Measurements from ENCODE around the gene LAMA4.
"Not testable (repeated sequence)": the region's sequence is repeated elsewhere in the genome, so short reads cannot be mapped to it uniquely, and the experiment has no call there.

Gene LAMA4

GRCh38 chr6:112204350-112204706, 50.0 kb downstream of the LAMA4 start:
- TF ChIP-seq CTCF (IDR thresholded peaks at IDR 0.05; ENCODE audit: insufficient read depth, low read depth, low read length, missing control alignments), result no peak
- no peak for DNase-seq (ENCODE audit: low read depth)
- H3K4me3 ChIP-seq (ENCODE audit: low read length), result no peak overlapping the region

GRCh38 chr6:112203577-112204349, 50.6 kb downstream of the LAMA4 start:
- H3K4me3 ChIP-seq (ENCODE audit: low read length), result no peak overlapping the region
- peak; percentile 96 for DNase-seq (ENCODE audit: low read depth)
- TF ChIP-seq CTCF (IDR thresholded peaks at IDR 0.05; ENCODE audit: insufficient read depth, low read depth, low read length, missing control alignments), result no peak

- no peak for DNase-seq (ENCODE audit: low read depth)
- TF ChIP-seq CTCF (IDR thresholded peaks at IDR 0.05; ENCODE audit: insufficient read depth, low read depth, low read length, missing control alignments), result no peak
- no peak overlapping the region for H3K4me3 ChIP-seq (ENCODE audit: low read length)
Measured at GRCh38 chr6:112202639-112203341, 51.6 kb downstream of the LAMA4 start.

GRCh38 chr6:112200185-112200914, 54.0 kb downstream of the LAMA4 start:
- not testable (repeated sequence) for H3K4me3 ChIP-seq (ENCODE audit: low read length); DNase-seq (ENCODE audit: low read depth)

- no peak overlapping the region for H3K4me3 ChIP-seq (ENCODE audit: low read length)
Measured at GRCh38 chr6:112199001-112199403, 55.4 kb downstream of the LAMA4 start.

GRCh38 chr6:112198582-112198981, 55.8 kb downstream of the LAMA4 start:
- H3K4me3 ChIP-seq (ENCODE audit: low read length), result no peak overlapping the region
- no peak for DNase-seq (ENCODE audit: low read depth)
- no peak for TF ChIP-seq CTCF (IDR thresholded peaks at IDR 0.05; ENCODE audit: insufficient read depth, low read depth, low read length, missing control alignments)

More at GRCh38 chr6:112199001-112199403, 55.4 kb downstream of the LAMA4 start:
- no peak for DNase-seq (ENCODE audit: low read depth)
- no peak for TF ChIP-seq CTCF (IDR thresholded peaks at IDR 0.05; ENCODE audit: insufficient read depth, low read depth, low read length, missing control alignments)

- no peak for DNase-seq (ENCODE audit: low read depth)
- no peak overlapping the region for H3K4me3 ChIP-seq (ENCODE audit: low read length)
- TF ChIP-seq CTCF (IDR thresholded peaks at IDR 0.05; ENCODE audit: insufficient read depth, low read depth, low read length, missing control alignments), result no peak
Measured at GRCh38 chr6:112197636-112198035, 56.7 kb downstream of the LAMA4 start.

Data from epithelial cell of esophagus (primary cell).